ENCODE results near the gene TTBK1.
"Not testable (repeated sequence)": the region's sequence is repeated elsewhere in the genome, so short reads cannot be mapped to it uniquely, and the experiment has no call there.

The TTBK1 gene

DNA sequence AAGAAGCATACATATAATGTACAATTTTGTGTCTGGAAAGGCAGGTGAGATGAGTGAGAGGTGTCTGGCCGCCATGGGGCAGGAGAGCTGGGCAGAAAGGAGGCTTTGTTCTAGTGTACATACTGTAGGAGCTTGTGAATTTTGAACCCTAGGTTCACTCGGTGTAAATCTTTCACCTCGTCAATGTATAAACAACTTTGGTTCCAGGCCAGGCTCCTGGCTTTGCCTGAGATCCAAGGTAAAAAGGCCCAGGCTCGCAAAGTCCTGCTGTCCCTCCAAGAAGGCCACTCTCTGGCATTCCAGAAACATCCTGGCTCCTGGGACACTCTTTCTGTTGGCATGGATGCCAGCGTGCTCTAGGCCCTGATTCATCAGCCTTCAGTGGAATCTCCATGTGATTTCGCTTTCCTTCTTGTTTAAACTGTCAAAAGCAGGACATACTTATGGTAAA is 47.6 kb downstream of the TTBK1 start:
- no peak for DNase-seq

DNA sequence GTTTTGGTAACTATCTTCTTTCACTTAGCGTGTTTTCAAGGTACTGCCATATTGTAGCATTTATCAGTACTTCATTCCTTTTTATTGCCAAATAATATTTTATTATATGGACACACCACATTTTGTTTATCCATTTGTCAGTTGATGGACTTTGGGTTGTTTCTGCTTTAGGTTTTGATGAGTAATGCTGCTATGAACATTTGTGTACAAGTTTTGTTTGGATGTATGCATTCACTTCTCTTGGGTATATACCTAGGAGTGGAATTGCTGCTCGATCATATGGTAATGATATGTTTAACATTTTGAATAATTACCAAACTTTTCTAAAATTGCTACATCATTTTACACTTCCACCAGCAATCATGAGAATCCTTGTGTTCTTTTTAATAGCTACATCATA is 48.4 kb downstream of the TTBK1 start:
- no peak for DNase-seq

DNA sequence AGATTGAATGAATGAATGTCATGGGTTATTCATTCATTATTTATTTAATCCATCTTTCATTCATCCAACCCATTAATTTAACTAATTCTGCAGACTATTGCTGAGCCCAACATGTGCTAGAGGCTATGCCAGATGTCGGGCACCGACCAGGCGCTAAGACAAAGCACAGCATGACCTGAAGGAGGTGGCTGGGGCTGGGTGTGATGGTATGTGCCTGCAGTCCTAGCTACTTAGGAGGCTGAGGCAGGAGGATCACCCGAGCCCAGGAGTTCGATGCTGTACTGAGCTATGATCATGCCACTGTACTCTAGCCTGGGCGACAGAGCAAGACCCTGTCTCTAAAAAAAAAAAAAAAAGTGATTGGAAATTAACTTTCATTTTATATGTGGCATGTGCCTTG is 49.1 kb downstream of the TTBK1 start:
- no peak for DNase-seq

DNA sequence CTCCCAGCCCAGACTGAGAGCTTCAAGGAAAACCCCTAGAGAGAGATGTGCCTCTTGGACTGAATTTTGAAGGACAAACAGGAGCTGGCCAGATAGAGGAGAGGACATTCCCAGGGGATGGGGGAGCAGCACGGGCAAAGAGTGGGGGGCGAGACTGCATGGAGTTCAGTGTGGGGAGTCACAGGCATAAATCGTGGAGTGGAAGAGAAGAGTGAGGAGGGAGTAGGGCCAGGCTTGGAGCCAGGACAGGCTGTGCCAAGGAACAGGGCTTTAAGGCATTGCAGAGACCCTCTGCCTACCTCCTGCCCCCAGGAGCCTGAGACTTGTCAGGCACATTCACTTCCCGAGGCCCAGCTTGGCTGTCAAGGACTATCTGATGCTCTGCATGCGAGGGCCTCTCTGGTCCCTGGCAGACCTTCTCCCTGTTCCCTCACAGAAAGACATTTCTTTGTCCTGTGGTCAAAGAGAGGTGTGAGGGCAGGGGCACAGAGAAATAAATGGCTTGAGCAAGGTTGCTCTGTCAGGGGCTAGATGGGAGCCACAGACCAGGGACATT is 49.6 kb downstream of the TTBK1 start:
- no peak for DNase-seq

DNA sequence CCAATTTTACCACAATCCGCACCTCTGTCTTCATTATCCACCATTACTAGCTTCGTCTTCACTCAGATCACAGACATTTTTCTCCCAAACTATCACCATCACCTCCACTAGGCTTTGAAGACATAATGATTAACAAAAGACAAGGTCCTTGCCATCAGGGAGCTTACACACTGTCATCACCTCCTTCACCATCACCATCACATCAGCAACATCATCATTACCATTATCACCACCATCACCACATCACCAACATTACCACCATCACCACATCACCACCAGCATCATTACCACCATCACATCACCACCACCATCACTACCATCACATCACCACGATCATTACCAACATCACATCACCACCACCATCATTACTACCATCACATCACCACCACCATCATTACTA is 50.4 kb downstream of the TTBK1 start:
- DNase-seq, result no peak

DNA sequence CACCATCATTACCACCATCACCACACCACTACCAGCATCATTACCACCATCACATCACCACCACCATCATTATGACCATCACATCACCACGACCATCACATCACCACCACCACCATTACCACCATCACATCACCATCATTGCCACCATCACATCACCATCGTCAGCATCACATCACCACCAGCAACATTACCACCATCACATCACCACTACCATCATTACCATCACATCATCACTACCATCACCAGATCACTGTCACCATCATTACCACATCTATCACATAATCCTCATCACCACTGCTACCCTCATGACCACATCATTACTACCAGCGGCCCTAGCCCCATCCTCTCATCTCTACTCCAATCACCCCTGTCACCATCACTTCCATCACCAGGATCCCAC is 51.3 kb downstream of the TTBK1 start:
- DNase-seq, result no peak

DNA sequence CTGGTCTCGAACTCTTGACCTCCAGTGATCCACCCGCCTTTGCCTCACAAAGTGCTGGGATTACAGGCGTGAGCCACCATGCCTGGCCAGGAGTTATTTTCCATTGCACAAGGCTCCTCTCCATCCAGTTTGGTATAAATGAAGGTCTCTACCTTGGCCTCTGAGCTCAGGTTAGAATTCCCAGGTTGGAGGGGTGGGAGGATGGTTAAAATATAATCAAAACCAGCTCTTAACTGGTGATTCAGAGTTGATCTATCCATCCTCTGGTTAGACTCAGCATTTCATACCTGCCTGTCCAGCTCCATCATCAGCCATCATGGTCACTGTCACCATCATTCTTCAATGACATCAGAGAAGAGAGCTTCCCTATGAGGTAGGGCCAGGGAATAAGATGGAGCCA is 52.2 kb downstream of the TTBK1 start:
- DNase-seq, result no peak

DNA sequence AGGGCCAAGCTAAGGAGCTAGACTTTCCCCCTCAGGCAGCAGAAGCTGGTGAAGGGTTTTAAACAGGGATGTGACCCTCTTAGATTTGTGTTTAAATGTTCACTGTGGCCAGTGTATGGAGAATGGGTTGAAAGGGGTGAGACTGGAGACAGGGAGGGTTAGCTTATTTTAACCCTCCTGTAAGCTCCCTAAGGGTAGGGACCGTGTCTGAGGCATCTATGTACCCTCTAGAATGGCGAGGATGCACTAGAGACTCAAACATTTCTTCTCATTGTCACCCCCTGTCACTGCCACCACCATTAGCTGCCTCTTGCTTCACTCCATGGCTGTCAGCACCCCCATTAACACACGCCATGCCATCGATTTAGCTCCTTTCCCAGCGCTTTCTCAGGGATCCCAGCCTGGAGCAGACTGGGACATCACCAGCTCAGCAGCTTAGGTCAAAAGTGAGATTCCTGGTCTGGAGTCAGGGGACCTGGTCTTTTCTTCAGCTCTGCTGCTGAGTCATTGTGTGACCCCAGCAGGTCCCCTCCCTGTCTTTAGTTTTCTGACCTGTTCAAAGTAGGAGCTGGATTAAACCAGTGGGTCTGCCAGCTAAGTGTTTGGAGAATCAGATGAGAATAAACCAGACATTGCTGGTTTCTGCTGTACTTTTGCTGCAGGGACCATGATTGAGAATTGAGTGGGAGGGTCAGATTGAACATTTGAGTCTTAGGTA is 53.7 kb downstream of the TTBK1 start:
- DNase-seq, result no peak

DNA sequence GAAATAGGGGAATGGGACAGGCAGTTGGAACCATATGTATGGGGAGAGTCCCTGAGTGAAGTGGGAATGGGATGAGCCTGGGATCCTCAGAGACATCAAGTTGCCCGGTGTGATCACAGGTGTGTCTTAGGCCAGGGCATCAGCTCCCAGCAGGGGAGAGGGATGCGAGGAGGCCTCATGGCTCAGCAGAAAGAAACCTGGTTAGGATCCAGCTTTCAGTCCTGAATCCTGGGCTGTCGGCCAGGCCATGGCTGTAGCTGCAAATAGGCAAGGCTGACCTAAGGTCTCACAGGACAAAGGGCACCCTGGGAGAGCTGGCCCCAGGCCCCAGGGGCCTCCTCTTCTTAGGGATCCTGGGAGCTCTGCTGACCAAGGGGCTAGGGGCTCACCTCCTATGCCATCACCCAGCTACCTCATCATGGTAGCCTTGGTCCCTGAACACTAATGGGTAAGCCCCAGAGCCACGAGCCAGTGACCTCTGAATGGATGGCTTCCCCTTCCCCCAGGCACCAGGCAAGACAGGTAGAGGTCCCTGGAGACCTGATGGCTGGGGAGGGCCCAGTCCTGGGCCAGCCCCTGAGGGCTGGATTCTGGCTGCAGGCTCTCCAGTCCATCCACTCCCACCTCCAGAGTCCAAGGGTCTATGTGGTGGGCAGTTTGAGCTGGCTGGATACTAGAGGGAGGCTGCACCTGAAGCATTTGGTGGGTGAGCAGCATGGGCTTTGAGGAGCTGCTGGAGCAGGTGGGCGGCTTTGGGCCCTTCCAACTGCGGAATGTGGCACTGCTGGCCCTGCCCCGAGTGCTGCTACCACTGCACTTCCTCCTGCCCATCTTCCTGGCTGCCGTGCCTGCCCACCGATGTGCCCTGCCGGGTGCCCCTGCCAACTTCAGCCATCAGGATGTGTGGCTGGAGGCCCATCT is 54.6 kb downstream of the TTBK1 start, which contains the start of gene SLC22A7:
Gene SLC22A7, plus strand, starts transcription at position 617 of the 921 bp plus-strand sequence. Its CDS starts 99 bp downstream, at position 716.
- no peak for DNase-seq

DNA sequence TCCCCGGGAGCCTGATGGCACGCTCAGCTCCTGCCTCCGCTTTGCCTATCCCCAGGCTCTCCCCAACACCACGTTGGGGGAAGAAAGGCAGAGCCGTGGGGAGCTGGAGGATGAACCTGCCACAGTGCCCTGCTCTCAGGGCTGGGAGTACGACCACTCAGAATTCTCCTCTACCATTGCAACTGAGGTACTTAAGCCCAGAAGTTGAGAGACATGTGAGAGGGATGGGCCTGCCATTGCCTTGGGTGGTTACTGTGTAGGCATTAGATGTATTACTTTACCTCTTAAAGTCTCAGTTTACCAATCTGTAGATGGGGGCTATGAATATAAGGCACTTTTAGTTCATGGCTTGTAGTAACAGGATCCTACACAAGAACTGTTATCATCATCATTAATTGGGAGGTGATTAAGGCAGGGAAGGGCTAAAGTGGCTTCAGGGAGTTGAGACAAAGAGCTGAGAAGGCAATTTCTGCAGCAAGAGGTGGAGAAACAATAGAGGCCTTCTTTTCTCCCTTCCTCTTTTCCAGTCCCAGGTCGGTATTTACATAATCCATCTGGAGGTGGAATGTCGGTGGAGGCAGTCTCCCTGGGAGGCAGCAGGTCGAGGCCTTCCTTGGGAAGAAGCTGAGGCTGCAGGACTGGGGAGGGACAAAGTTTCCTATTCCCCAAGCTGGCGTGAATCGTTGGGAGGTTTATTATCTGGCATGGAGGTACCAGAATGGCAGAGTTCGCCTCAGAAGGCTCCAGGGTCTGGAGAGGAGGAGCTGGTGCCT is 55.5 kb downstream of the TTBK1 start:
- DNase-seq, result no peak

DNA sequence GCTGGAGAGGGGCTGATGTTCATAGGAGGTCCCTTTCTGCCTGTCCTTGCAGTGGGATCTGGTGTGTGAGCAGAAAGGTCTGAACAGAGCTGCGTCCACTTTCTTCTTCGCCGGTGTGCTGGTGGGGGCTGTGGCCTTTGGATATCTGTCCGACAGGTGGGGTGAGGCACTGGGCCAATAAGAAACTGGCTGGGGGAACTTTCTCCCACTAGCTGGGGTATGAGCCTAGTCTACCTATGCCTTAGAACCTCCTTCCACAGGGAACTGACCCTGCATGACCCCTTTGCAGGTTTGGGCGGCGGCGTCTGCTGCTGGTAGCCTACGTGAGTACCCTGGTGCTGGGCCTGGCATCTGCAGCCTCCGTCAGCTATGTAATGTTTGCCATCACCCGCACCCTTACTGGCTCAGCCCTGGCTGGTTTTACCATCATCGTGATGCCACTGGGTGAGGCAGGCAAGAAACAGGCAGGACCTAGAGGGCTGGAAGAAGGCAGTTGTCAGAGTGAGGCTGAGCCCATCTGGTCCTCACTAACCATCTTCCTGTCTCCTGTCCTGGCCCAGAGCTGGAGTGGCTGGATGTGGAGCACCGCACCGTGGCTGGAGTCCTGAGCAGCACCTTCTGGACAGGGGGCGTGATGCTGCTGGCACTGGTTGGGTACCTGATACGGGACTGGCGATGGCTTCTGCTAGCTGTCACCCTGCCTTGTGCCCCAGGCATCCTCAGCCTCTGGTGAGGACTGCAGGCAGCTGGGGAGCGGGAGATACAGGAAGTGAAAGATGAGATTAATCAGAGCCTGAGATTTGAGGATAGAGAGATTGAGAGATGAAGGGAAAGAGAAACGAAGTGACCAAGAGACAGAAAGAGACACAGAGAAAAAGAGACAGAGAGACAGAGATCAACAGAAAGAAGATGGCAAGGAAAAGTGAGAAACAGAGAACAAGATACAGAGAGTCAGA is 56.3 kb downstream of the TTBK1 start:
- DNase-seq, result no peak

DNA sequence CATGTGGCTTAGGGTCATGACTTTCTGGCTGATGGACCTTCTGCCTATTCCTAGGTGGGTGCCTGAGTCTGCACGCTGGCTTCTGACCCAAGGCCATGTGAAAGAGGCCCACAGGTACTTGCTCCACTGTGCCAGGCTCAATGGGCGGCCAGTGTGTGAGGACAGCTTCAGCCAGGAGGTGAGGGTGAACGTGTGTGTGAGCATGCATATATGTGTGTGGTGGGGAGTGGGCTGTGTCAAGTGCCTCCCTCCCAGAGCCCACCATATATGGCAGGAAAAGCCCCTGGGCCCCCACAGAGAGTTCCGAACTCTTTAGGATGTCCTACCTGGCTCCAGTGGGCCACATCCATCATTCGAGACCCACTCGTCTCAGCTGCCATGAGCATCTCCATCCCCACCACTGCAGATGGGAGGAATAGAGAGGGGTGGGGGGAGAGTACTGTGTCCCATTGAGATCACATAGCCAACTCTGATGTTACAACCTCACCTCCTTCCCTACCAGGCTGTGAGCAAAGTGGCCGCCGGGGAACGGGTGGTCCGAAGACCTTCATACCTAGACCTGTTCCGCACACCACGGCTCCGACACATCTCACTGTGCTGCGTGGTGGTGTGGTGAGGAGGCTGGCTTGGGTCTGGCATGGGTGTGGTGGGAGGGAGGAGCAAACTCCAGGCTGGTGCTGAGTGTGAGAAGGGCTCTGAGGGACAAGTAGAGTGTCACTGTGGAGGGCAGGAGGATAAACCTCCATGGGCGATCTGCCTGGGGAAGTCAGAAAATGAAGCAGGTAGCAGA is 58.0 kb downstream of the TTBK1 start:
- DNase-seq, result no peak

DNA sequence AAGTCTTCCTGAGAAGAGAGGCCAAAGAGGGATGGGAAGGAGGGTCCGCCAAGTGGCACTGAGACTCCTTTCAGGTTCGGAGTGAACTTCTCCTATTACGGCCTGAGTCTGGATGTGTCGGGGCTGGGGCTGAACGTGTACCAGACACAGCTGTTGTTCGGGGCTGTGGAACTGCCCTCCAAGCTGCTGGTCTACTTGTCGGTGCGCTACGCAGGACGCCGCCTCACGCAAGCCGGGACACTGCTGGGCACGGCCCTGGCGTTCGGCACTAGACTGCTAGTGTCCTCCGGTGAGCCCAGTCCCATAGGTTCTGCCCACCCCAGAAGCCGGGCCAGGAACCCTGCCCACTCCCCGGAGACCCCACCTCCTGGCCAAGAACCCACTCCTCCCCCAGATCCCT is 58.8 kb downstream of the TTBK1 start:
- no peak for DNase-seq

DNA sequence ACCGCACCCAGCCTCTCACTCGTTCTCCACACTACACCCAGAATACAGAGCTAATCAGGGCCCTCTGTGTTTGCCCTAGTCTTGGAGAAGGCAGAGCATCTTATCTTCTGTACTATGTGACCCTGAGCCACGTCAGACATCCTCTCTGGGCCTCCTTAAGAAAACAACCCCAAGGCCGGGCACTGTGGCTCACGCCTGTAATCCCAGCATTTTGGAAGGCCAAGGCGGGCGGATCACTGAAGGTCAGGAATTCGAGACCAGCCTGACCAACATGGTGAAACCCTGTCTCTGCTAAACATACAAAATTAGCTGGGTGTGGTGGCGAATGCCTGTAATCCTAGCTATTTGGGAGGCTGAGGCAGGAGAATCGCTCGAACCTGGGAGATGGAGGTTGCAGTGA is 59.7 kb downstream of the TTBK1 start:
- not testable (repeated sequence) for DNase-seq

DNA sequence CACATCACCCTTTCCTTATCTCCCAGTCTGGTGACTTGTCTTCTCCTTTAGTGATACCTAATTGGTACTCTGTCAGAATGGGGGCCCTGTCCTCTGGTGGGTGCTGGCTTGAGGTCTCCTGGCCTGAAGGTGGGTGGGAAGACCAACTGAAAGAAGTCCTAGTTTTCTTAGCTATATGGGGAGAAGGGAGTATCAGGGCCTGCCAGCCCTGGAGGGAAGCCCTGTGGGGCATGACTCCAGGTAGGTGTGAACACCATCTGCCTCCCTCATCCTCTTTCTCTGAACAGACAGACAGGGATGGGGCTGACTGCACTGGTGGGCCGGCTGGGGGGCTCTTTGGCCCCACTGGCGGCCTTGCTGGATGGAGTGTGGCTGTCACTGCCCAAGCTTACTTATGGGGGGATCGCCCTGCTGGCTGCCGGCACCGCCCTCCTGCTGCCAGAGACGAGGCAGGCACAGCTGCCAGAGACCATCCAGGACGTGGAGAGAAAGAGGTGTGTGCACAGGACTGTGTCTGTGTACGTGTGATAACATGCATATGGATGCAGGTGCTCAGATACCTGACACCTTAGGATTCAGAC is 60.6 kb downstream of the TTBK1 start:
- no peak for DNase-seq

DNA sequence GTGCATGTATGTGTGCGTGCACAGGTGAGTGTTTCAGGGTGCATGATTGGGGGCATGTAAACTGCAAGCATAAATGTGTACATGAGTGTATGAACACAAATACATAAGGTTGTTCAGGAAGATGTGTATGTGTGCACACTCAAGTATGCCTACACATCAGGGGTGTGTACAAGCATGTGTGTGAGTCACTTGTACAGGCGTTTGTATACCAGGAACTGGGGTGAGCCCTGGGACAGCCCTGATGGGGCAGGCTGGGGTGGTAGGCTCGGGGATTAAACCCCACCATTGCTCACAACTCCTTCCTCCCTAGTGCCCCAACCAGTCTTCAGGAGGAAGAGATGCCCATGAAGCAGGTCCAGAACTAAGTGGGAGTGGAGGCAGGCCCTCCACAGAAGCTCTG is 61.1 kb downstream of the TTBK1 start:
- no peak for DNase-seq

DNA sequence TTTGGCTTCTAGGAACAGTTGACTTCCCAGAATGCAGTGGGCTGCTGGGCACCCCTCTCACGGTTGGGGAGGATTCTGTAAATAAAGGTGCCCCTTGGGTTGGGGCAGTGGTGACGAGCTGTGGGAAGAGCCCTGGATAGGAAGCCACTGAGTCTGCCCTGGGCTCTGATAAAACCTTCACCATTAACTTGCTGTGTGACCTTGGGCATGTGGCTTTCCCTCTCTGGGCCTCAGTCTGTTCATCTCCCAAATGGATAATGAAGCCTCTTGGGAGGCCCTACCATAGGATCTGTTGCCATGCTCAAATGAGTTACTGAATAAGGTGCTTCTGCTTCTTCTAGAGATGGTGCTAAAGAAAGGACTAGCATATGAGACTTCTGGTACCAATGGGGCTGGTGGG is 61.6 kb downstream of the TTBK1 start:
- no peak for DNase-seq

DNA sequence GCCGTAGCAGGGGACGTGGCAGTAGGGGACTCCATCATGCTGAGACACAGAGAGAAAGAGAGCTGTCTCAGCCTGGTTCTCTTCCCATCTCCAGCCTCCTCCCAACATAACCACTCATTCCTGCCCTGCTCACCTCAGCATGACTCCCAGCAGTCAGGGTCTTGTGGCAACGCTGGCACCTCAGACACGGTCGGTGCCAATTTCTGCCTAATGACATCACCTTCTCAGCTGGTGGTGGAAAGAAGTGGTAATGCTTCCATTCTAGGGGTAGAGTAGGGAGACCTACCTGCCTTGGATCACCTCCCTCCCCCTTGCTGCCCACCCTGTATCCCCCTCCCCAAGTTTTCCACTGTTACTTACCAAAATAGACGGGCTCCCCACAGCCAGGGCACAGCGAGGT is 62.8 kb downstream of the TTBK1 start:
- DNase-seq, result no peak

DNA sequence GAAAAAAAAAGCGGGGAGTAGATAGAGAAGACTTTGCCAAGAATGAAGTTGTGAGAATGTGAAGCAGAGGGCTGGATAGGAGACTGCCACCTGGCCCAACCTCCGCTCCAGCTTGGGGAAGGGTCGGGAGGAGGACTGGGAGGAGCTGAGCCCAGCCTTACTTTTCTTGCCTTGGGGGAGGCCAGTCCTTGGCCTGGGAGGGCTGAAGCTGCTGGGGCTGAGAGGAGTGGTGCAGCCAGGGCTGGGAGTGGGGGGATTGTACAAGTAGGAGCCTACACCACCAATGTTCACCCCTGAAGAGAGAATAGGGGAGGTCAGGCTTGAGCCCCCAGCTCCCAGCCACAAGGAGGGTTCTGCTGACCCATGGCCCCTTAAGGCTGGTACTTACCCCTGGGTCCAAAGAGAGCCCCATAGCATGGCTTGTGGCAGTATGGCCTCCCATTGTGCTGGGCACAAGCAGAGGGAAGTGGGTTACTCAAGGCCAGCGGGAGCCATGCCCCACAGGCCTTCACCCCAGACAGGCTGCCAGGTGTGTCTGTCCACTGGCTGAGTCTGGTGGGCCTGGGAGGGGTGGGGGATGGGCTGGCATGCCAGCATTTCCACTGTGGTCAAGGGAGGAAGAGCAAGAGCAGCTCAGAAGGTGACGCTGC is 64.3 kb downstream of the TTBK1 start:
- DNase-seq, result no peak
